Endothelial cell (in vitro differentiated cells): ENCODE results near the gene ACP1. TPM values are rescaled to one million over a fixed set of nuclear protein-coding genes. Genes with fewer than 3 reads are reported as not detected.

Source experiments
- DNase-seq: peaks from one replicate; pipeline ENCODE4 v3.0.0; 2021; ENCODE audit warnings: low spot score
- H3K27ac Mint-ChIP-seq: one replicate; pipeline ENCODE4 v1.8.0; 2021; ENCODE audit warnings: mixed read lengths, inconsistent platforms; ENCODE audit not compliant: unreplicated experiment
- H3K27me3 Mint-ChIP-seq: one replicate; pipeline ENCODE4 v1.8.0; 2021; ENCODE audit warnings: mild to moderate bottlenecking, moderate library complexity, mixed read lengths, inconsistent platforms; ENCODE audit not compliant: unreplicated experiment
- H3K36me3 Mint-ChIP-seq: one replicate; pipeline ENCODE4 v1.8.0; 2021; ENCODE audit warnings: mild to moderate bottlenecking, low read depth, mixed read lengths, inconsistent platforms; ENCODE audit not compliant: unreplicated experiment
- H3K4me1 Mint-ChIP-seq: one replicate; pipeline ENCODE4 v1.8.0; 2021; ENCODE audit warnings: mild to moderate bottlenecking, mixed read lengths, inconsistent platforms; ENCODE audit not compliant: unreplicated experiment
- H3K4me3 Mint-ChIP-seq: one replicate; pipeline ENCODE4 v1.8.0; 2021; ENCODE audit warnings: mild to moderate bottlenecking, mixed read lengths, inconsistent platforms; ENCODE audit not compliant: unreplicated experiment
- H3K9me3 Mint-ChIP-seq: one replicate; pipeline ENCODE4 v1.8.0; 2021; ENCODE audit warnings: mixed read lengths, inconsistent platforms; ENCODE audit not compliant: unreplicated experiment
- total RNA-seq: library from RNA; stranded (reverse); fragmentation: NEBNext Ultra II Directional; extraction: Animal tissue kit (Norgen Biotek cat#: 25700); gene quantifications from one replicate; pipeline ENCODE4 v1.2.1, GENCODE V29; 2021; ENCODE audit not compliant: unreplicated experiment
- TF ChIP-seq, protein P1 (sequence below): fragments of 200-600 bp; sonication (generic); IDR thresholded peaks from one replicate; pipeline ENCODE4 v1.5.0; 2021; ENCODE audit warnings: antibody characterized with exemption; ENCODE audit not compliant: unreplicated experiment

The ACP1 gene
- total RNA-seq, 1 donor from 2014 or later, result 104 TPM

DNA sequence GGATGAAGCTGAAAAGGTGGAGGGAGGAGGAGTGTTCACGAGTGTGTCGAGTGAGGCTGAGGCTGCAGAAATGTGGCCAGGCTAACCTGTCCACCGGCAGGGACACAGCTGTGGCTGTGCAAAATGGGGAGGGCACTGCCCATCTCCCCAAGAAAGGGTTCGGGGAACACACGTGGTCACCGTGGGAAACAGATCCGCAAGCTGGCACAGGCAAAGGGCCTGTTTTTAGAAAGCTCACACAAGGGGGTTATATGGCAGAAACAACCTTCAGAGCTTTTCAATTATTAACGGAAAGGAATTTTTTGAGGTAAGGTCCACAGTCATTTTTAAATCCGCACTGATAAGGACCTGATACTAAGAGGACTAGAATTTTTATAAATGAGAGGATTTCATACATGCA lies 36.6 kb upstream of the ACP1 start:
- H3K4me3 Mint-ChIP-seq, result no peak overlapping the region
- TF ChIP-seq, protein P1, sequence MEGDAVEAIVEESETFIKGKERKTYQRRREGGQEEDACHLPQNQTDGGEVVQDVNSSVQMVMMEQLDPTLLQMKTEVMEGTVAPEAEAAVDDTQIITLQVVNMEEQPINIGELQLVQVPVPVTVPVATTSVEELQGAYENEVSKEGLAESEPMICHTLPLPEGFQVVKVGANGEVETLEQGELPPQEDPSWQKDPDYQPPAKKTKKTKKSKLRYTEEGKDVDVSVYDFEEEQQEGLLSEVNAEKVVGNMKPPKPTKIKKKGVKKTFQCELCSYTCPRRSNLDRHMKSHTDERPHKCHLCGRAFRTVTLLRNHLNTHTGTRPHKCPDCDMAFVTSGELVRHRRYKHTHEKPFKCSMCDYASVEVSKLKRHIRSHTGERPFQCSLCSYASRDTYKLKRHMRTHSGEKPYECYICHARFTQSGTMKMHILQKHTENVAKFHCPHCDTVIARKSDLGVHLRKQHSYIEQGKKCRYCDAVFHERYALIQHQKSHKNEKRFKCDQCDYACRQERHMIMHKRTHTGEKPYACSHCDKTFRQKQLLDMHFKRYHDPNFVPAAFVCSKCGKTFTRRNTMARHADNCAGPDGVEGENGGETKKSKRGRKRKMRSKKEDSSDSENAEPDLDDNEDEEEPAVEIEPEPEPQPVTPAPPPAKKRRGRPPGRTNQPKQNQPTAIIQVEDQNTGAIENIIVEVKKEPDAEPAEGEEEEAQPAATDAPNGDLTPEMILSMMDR, result no peak
- H3K27ac Mint-ChIP-seq, result no peak overlapping the region
- no peak for DNase-seq
- peaks cover 1% of the 10 kb centered on the region for H3K27me3 Mint-ChIP-seq
- H3K4me1 Mint-ChIP-seq, result no peaks in the 10 kb centered on the region
- no peaks in the 10 kb centered on the region for H3K9me3 Mint-ChIP-seq
- peaks cover 4% of the 10 kb centered on the region for H3K36me3 Mint-ChIP-seq

DNA sequence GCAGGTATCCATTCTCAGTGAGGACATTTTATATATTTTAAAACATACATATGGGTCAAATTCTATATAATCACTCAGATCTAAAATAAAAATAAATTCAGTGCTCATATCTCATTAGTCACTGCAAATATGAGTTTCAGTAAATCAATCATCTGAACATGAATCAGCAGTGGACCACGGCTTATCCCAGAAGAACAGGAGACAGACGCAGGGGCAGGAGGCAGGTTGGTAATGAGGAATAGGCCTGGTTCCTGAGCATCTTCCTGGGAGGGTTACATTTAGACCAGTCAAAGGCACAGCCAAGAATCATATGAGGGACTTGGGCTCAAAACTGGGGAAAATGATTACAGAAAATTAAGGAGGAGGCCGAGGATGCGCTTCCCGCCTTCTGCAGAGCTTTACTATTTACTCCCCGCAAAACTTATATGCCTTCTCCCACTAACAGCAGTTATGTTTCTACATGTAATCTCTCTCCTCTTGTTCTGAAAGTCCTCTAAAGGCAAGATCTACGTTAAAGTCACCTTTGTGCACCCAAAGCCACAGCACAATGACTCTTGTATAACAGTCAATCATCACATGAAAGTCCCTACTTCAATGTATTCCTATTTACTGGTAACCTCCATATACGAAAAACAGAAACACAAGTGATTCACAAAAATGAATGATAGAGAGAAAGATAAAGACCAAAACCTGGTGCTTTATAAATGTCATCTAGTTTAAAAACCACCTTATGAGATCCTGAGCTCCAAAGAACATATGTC lies 36.0 kb upstream of the ACP1 start:
- Mint-ChIP-seq H3K36me3 (peaks cover 4% of the 10 kb centered on the region), H3K27me3 (peaks cover 1% of the 10 kb centered on the region), H3K27ac (no peak overlapping the region), H3K9me3 (no peaks in the 10 kb centered on the region), H3K4me1 (no peaks in the 10 kb centered on the region), H3K4me3 (no peak overlapping the region)
- no peak for DNase-seq
- TF ChIP-seq, protein P1, result no peak

DNA sequence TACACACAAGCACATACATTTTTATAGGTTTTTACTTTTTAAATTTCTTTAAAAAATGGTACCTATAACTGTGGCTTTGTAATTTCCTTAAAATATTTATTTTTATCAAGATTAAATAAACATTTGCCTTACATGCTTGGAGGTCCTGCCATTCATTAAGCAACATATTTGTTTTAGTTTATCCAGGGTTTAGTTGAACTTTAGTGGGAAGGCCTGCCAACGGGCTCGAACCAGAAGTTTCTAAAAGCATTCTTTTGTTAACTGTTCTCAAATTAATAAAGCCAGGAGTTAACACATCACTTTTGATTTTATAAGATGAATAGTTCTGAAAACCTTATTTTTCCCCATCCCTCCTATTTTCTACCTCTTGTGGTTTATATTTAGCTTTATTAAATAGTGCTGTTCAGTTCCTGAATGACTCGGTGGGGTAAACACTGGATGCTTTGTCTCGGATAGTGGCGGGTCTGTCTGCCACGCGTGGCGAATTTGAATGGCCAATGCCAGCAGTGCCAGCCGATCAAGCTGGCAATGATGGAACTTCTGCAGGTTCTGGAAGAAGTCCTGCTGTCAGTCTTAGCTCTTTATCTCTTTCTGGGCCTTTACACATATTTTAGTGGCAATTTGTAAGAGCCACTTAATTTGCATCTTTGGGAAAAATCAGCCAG lies 33.1 kb upstream of the ACP1 start:
- H3K27ac Mint-ChIP-seq, result no peak overlapping the region
- no peak for DNase-seq
- no peaks in the 10 kb centered on the region for H3K9me3 Mint-ChIP-seq
- TF ChIP-seq, protein P1, result no peak
- H3K27me3 Mint-ChIP-seq, result peaks cover 3% of the 10 kb centered on the region
- no peak overlapping the region for H3K4me3 Mint-ChIP-seq
- H3K4me1 Mint-ChIP-seq, result no peaks in the 10 kb centered on the region
- H3K36me3 Mint-ChIP-seq, result peaks cover 7% of the 10 kb centered on the region

DNA sequence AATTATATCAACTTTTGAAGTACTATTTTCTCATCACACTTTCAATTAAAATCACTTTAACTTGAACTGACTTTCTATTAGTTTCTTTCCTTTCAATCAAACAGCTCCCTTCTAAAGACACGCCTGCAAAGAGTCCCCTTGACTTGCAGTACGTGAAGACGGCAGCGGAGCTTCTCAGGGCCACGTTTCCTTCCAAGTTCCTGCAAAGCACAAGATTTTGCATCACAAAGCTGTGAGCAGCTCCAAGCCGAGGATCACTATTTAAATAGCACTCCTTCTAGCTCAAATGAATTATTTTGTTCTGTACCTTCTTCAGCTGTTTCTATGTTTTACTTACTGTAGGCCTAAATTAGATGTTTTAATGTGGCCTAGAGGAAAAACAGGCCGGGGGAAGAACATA lies 31.7 kb upstream of the ACP1 start:
- H3K4me3 Mint-ChIP-seq, result no peak overlapping the region

More for the DNA sequence above, 31.7 kb upstream of the ACP1 start:
- Mint-ChIP-seq H3K27ac (no peak overlapping the region), H3K4me1 (no peaks in the 10 kb centered on the region), H3K36me3 (peaks cover 3% of the 10 kb centered on the region), H3K27me3 (peaks cover 2% of the 10 kb centered on the region), H3K9me3 (no peaks in the 10 kb centered on the region)
- DNase-seq, result no peak
- TF ChIP-seq, protein P1, result no peak
